GM04503 (cell line): ENCODE results near the gene ERGIC1.

Source experiments
- DNase-seq: peaks from one replicate; pipeline ENCODE4 v3.0.0-alpha.2; 2012; ENCODE audit warnings: low read depth

ERGIC1 gene

GRCh38 chr5:172901788-172902496 lies 67.9 kb downstream of the ERGIC1 start:
- peak; percentile 42 for DNase-seq

GRCh38 chr5:172902497-172903472 lies 68.7 kb downstream of the ERGIC1 start:
- DNase-seq, result peak; percentile 90

DNA sequence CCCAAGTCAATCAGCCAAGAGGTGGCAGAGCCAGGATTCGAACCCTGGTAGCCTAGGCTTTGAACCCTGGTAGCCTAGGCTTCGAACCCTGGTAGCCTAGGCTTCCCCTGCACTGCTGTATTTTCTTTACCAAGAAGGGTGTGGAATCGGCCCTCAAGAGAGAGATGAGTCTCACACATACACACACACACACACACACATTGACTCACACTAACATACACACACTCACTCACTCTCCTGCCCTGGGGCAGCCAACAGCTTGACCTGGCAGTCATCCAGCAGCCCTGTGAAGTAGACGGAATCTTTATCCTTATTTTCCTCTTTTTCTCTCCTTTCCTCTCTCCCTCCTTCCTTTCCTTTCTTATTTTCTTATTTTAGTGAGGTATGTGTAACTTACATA lies 69.7 kb downstream of the ERGIC1 start:
- DNase-seq, result peak; percentile 70

DNA sequence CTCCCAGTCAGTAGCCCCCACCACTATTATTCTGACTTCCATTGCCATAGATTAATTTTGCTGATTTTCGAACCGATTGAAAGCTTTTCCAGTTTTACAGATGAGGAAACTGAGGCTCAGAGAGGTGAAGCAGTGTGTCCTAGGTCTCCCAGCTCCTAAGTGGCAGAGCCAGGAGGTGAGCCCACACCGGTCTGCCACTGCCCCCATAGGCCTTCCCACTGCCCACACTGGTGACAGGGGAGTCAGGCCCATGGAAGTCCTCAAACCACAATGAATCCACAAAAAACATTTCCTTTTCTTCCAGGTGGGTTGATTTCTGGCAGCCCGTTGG lies 70.2 kb downstream of the ERGIC1 start:
- no peak for DNase-seq

- peak; percentile 58 for DNase-seq
Measured at GRCh38 chr5:172904643-172905345, 70.7 kb downstream of the ERGIC1 start.

GRCh38 chr5:172905346-172906140 lies 71.5 kb downstream of the ERGIC1 start:
- no peak for DNase-seq

GRCh38 chr5:172906436-172906835 lies 72.4 kb downstream of the ERGIC1 start:
- DNase-seq, result no peak

DNA sequence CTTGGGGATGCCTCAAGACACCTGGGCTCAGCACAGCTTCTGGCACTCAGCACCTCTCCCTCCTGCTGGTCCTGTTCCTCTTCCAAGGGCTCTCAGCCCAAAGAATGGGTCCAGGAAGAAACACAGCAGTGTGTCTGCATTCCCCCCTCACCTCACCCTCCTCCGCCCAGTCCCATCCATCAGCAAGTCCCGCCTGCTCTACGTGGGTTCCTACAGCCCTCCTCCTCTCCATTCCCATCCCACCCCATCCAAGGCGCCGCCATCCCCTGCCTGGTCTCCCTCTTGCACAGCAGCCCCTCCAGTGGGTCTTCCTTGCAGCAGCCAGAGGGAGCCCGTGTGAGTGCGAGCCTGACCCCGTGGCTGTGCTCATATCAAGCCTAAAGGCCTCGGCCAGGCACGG lies 72.8 kb downstream of the ERGIC1 start:
- no peak for DNase-seq

- no peak for DNase-seq
Measured at GRCh38 chr5:172907657-172908056, 73.6 kb downstream of the ERGIC1 start.

DNA sequence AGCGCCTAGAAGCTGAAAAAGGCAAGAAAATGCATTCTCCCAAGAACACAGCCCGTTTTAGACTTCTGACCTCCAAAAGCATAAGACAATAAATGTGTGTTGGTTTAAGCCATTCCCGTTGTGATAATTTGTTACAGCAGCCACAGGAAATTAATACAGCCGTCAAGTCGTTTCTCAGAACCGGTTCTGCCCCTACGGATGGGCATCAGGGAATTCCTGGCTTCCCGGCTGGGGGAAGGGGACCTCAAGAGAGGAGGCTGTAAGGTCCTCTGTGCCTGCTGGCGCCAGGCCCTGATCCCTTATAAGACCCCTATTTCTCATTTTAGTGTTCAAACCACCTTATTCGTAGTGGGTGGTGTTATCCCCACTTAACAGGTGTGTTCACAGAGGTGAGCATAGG lies 74.6 kb downstream of the ERGIC1 start:
- DNase-seq, result no peak

DNA sequence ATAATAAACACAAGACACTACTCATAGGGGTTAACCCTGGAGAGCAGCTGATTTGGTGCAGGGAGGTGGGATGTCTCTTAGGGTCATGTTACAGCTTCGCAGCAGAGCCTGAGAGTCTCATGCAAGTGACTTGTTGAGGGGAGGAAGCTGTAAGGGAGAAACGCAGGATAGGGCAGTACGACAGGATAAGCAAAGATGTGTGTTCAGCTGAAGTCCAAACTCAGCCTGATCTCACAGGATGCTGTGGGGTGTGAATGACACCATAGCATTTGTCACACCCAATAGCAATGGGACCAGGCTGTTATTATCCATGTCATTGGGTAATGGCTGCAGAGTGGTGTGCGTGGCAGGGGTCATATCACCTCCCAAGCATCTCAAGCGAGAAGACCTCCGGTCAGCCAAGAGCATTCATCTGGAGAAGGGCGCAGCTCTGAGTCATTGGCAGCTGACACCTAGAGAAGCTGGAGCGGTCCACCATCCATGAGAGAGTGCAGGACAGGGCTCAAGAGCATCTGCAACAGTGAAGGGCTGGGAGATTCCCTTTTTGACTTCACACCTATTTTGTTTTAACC lies 76.0 kb downstream of the ERGIC1 start:
- DNase-seq, result peak; percentile 60

DNA sequence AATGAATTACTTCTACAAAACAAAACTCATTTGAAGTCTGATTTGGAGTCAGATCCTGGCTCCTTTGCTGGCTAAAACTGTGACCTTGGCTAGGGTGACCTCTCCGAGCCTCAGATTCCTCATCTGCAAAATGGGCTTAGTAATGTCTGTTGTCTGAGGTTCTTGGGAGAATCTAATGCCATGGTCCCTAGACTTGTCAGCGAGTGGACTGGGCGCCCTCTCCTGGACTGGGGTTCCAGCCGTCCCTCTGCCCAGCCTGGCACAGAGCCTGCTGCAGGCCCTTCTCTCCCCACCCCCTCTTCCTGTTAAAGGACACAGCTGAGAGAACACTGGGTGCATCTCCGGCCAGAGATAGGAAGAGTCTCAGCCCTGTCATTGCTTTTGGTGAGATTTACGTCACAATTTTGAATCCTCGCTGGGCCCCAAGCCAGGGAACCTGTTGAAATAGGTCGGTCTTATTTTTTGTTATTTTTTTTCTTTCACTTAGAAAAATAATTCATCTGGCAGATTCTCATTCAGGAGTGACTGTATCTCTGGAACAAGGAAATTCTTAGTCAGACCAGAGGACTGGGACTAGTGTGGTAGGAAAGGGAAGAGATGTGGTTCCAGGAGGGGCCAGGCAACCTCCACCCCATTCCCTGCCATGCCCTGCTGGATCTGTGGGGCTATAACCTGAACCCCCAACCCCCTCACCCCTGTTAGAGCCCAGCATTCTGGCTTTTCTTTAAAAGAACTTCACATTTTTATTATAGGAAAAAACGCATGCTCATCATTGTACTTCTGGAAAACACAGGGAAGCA lies 77.0 kb downstream of the ERGIC1 start:
- DNase-seq, result peak; percentile 56

- no peak for DNase-seq
Measured at GRCh38 chr5:172911628-172911880, 77.5 kb downstream of the ERGIC1 start.

GRCh38 chr5:172911976-172912375 lies 77.9 kb downstream of the ERGIC1 start:
- DNase-seq, result no peak

- DNase-seq, result no peak
Measured at GRCh38 chr5:172913117-172913850, 79.2 kb downstream of the ERGIC1 start.

- no peak for DNase-seq
Measured at GRCh38 chr5:172915514-172915913, 81.5 kb downstream of the ERGIC1 start.

GRCh38 chr5:172918421-172919371 lies 84.6 kb downstream of the ERGIC1 start:
- DNase-seq, result no peak

- DNase-seq, result no peak
Measured at GRCh38 chr5:172919525-172920446, 85.7 kb downstream of the ERGIC1 start.
